Upper lobe of left lung (tissue), 6 donors: ENCODE results near the gene GFPT2. TPM values are rescaled to one million over a fixed set of nuclear protein-coding genes. Genes with fewer than 3 reads are reported as not detected.

Experiments
- ATAC-seq, 2 donors: fragments of 200-7000 bp; cut with Tn5 transposase; one replicate each; pipeline ENCODE4 v1.9.1; 2022; ENCODE audit warnings: mild to moderate bottlenecking in 2 of 2, moderate library complexity in 2 of 2; ENCODE audit not compliant: low FRiP score in 2 of 2
- DNase-seq, 2 donors: peaks; one replicate each; pipeline ENCODE4 v3.0.0-alpha.2; 2019 to 2020
- H3K27ac ChIP-seq, 4 donors: fragments of 200-600 bp; sonication (generic); one replicate each; pipeline ENCODE4 v1.5.1; 2016 to 2019
- H3K27me3 ChIP-seq, 4 donors: fragments of 200-600 bp; sonication (generic); one replicate each; pipeline ENCODE4 v1.5.1; 2017 to 2019
- H3K36me3 ChIP-seq, 4 donors: fragments of 200-600 bp; sonication (generic); one replicate each; pipeline ENCODE4 v1.5.1; 2016 to 2019
- H3K4me1 ChIP-seq, 4 donors: fragments of 200-600 bp; sonication (generic); one replicate each; pipeline ENCODE4 v1.5.1; 2018 to 2019
- H3K4me3 ChIP-seq, 4 donors: fragments of 200-600 bp; sonication (generic); one replicate each; pipeline ENCODE4 v1.5.1; 2017 to 2019; ENCODE audit warnings: mild to moderate bottlenecking in 2 of 4, moderate library complexity in 1 of 4
- H3K9me3 ChIP-seq, 4 donors: fragments of 200-600 bp; sonication (generic); one replicate each; pipeline ENCODE4 v1.5.1; 2018 to 2019
- CTCF ChIP-seq, 6 experiments: fragments of 450-650 bp in 4 of 6; fragments of 200-600 bp in 2 of 6; sonication (generic) in 2 of 6; IDR thresholded peaks; one replicate each; pipeline ENCODE4 v1.5.1; 2016 to 2019; ENCODE audit warnings: antibody characterized with exemption in 6 of 6
- EP300 ChIP-seq, 4 donors: sonication (generic); formaldehyde crosslinking; IDR thresholded peaks; one replicate each; pipeline ENCODE4 v1.5.1; 2017; ENCODE audit warnings: antibody characterized with exemption in 4 of 4, control low read depth in 2 of 4
- POLR2A ChIP-seq, 4 donors: fragments of 450-650 bp; IDR thresholded peaks; one replicate each; pipeline ENCODE4 v1.5.1; 2016 to 2017; ENCODE audit warnings: antibody characterized with exemption in 4 of 4, mild to moderate bottlenecking in 2 of 4
- POLR2AphosphoS5 ChIP-seq, 2 donors: sonication (generic); formaldehyde crosslinking; IDR thresholded peaks; one replicate each; pipeline ENCODE4 v1.5.1; 2017; ENCODE audit warnings: antibody characterized with exemption in 2 of 2
- WGBS, 2 donors: methylation state at CpG; one replicate each; pipeline ENCODE4 v1.1.5; 2017 to 2018; 5-methylcytosine and 5-hydroxymethylcytosine counted together
- total RNA-seq, 6 donors: library from RNA; depleted of rRNA in 4 of 6; stranded (reverse); fragments of >200 nt in 4 of 6; gene quantifications; one replicate each; pipeline versions ENCODE4 v1.1.0 to v1.2.1, GENCODE V29; 2016 to 2021
- donor health status: DM: no; HTN: no; CAD: no; lungs with moderate emphysema.
- donor health status: DM: no; HTN: yes; CAD: no; lungs with severe emphysema.

Gene GFPT2
- total RNA-seq, 6 donors from 2014 or later = 6.8 to 35.4 (median 18.0) TPM

GRCh38 chr5:180399401-180400215, 46.5 kb upstream of the GFPT2 start:
- Histone ChIP-seq H3K36me3 (no peaks in the 10 kb centered on the region), H3K9me3 (no peaks in the 10 kb centered on the region), H3K4me1 (no peaks in the 10 kb centered on the region), H3K27ac (no peak overlapping the region), H3K4me3 (no peak overlapping the region), H3K27me3 (no peaks in the 10 kb centered on the region)
- DNase-seq = no peak
- peak in 1 of 2 donors; percentile 23 for ATAC-seq
- TF ChIP-seq POLR2AphosphoS5 (IDR thresholded peaks at IDR 0.05) = no peak
- no peak for TF ChIP-seq EP300 (IDR thresholded peaks at IDR 0.05)
- no peak for TF ChIP-seq POLR2A (IDR thresholded peaks at IDR 0.05)
- TF ChIP-seq CTCF (IDR thresholded peaks at IDR 0.05) = no peak
- WGBS, 2 donors = 89 to 90% methylated on average over 14 to 20 of the region's 20 CpGs

GRCh38 chr5:180396926-180397325, 43.8 kb upstream of the GFPT2 start:
- TF ChIP-seq POLR2AphosphoS5 (IDR thresholded peaks at IDR 0.05) = no peak
- TF ChIP-seq CTCF (IDR thresholded peaks at IDR 0.05) = no peak
- TF ChIP-seq EP300 (IDR thresholded peaks at IDR 0.05) = no peak
- no peak for TF ChIP-seq POLR2A (IDR thresholded peaks at IDR 0.05)
- H3K4me3 ChIP-seq = no peak overlapping the region
- DNase-seq (no peak), ATAC-seq (no peak)
- no peaks in the 10 kb centered on the region for H3K4me1 ChIP-seq
- no peaks in the 10 kb centered on the region for H3K9me3 ChIP-seq
- no peaks in the 10 kb centered on the region for H3K36me3 ChIP-seq
- 80 to 81% methylated on average over 12 of the region's 12 CpGs for WGBS, 2 donors
- no peaks in the 10 kb centered on the region for H3K27me3 ChIP-seq
- H3K27ac ChIP-seq = no peak overlapping the region

GRCh38 chr5:180395540-180396274, 42.6 kb upstream of the GFPT2 start:
- Histone ChIP-seq H3K36me3 (no peaks in the 10 kb centered on the region), H3K9me3 (no peaks in the 10 kb centered on the region), H3K27me3 (no peaks in the 10 kb centered on the region), H3K27ac (no peak overlapping the region), H3K4me3 (no peak overlapping the region), H3K4me1 (no peaks in the 10 kb centered on the region)
- WGBS, 2 donors = 78 to 86% methylated on average over 16 of the region's 16 CpGs
- ATAC-seq (peak in 1 of 2 donors; percentile 19), DNase-seq (no peak)
- TF ChIP-seq CTCF (IDR thresholded peaks at IDR 0.05) (no peak), EP300 (IDR thresholded peaks at IDR 0.05) (no peak), POLR2A (IDR thresholded peaks at IDR 0.05) (no peak), POLR2AphosphoS5 (IDR thresholded peaks at IDR 0.05) (no peak)

- TF ChIP-seq POLR2A (IDR thresholded peaks at IDR 0.05) (no peak), CTCF (IDR thresholded peaks at IDR 0.05) (no peak), EP300 (IDR thresholded peaks at IDR 0.05) (no peak), POLR2AphosphoS5 (IDR thresholded peaks at IDR 0.05) (no peak)
- no peaks in the 10 kb centered on the region for H3K4me1 ChIP-seq
- no peak overlapping the region for H3K27ac ChIP-seq
- ATAC-seq (no peak), DNase-seq (no peak)
- no peaks in the 10 kb centered on the region for H3K9me3 ChIP-seq
- 86 to 87% methylated on average over 9 to 13 of the region's 13 CpGs for WGBS, 2 donors
- no peaks in the 10 kb centered on the region for H3K27me3 ChIP-seq
- H3K36me3 ChIP-seq = no peaks in the 10 kb centered on the region
- H3K4me3 ChIP-seq = no peak overlapping the region
Observed at GRCh38 chr5:180394031-180394636, 41.0 kb upstream of the GFPT2 start.
